Lower lobe of right lung (tissue), 2 donors: ENCODE measurements around the gene IVNS1ABP. TPM values are rescaled to one million over a fixed set of nuclear protein-coding genes. Genes with fewer than 3 reads are reported as not detected.

ENCODE experiments used
- ATAC-seq, 2 donors: fragments of 200-7000 bp; cut with Tn5 transposase; one replicate each; pipeline ENCODE4 v1.9.1; 2020 to 2022; ENCODE audit warnings: mild to moderate bottlenecking in 2 of 2, moderate library complexity in 2 of 2
- DNase-seq: peaks from one replicate; pipeline ENCODE4 v3.0.0-alpha.2; 2020
- H3K27ac ChIP-seq: fragments of 200-600 bp; one replicate; pipeline ENCODE4 v1.8.0; 2022
- H3K27me3 ChIP-seq: fragments of 200-600 bp; one replicate; pipeline ENCODE4 v1.8.0; 2022; ENCODE audit warnings: low read depth
- H3K36me3 ChIP-seq: fragments of 200-600 bp; one replicate; pipeline ENCODE4 v1.8.0; 2022; ENCODE audit warnings: mild to moderate bottlenecking
- H3K4me1 ChIP-seq: fragments of 200-600 bp; one replicate; pipeline ENCODE4 v1.8.0; 2022
- H3K4me3 ChIP-seq: fragments of 200-600 bp; one replicate; pipeline ENCODE4 v1.8.0; 2022; ENCODE audit warnings: mild to moderate bottlenecking
- H3K9me3 ChIP-seq: fragments of 200-600 bp; one replicate; pipeline ENCODE4 v1.8.0; 2022
- CTCF ChIP-seq: fragments of 200-600 bp; IDR thresholded peaks from one replicate; pipeline ENCODE4 v1.8.0; 2022; ENCODE audit warnings: antibody characterized with exemption, mild to moderate bottlenecking
- intact Hi-C: fragments of 100-400 bp; cut with DNase I; formaldehyde crosslinking; loops from one replicate; pipeline ENCODE4 v1.11.0; 2022
- total RNA-seq: library from RNA; stranded (reverse); fragmentation: NEBNext Ultra II Directional; extraction: Animal tissue kit (Norgen Biotek cat#: 25700); gene quantifications from one replicate; pipeline ENCODE4 v1.2.1, GENCODE V29; 2021
- donor health status: DM: no; HTN: yes; CAD: no; lungs with severe emphysema.

The IVNS1ABP gene
- total RNA-seq, 1 donor from 2014 or later: 79.9 TPM

- intact Hi-C loops: no loop called here
- no peak for TF ChIP-seq CTCF
- no peaks in the 10 kb centered on the region for H3K36me3 ChIP-seq
- no peaks in the 10 kb centered on the region for H3K9me3 ChIP-seq
- H3K4me1 ChIP-seq: no peaks in the 10 kb centered on the region
- no peaks in the 10 kb centered on the region for H3K27me3 ChIP-seq
- no peak overlapping the region for H3K4me3 ChIP-seq
- no peak overlapping the region for H3K27ac ChIP-seq
- ATAC-seq (no peak), DNase-seq (no peak)
Measured at GRCh38 chr1:185250063-185250462, 67.0 kb downstream of the IVNS1ABP start.

- Histone ChIP-seq H3K27ac (no peak overlapping the region), H3K36me3 (no peaks in the 10 kb centered on the region), H3K9me3 (no peaks in the 10 kb centered on the region), H3K4me1 (no peaks in the 10 kb centered on the region), H3K27me3 (no peaks in the 10 kb centered on the region), H3K4me3 (no peak overlapping the region)
- intact Hi-C loops: no loop called here
- TF ChIP-seq CTCF: no peak
- peak in 1 of 2 donors; percentile 17 for ATAC-seq
- DNase-seq: no peak
Measured at GRCh38 chr1:185249563-185249962, 67.5 kb downstream of the IVNS1ABP start.

Other genes with a start within 250 kb of the IVNS1ABP start
- 14.9 TPM for gene TRMT1L, start 160.3 kb downstream of the IVNS1ABP start, total RNA-seq
- 7.4 TPM for gene SWT1, start 160.1 kb downstream of the IVNS1ABP start, total RNA-seq